ENCODE measurements around the gene IFNA10. TPM values are rescaled to one million over a fixed set of nuclear protein-coding genes. Genes with fewer than 3 reads are reported as not detected.
"Not testable (repeated sequence)": the region's sequence is repeated elsewhere in the genome, so short reads cannot be mapped to it uniquely, and the experiment has no call there.

The IFNA10 gene
- total and polyA plus RNA-seq, 2 donors from 2014 or later, result not detected

DNA sequence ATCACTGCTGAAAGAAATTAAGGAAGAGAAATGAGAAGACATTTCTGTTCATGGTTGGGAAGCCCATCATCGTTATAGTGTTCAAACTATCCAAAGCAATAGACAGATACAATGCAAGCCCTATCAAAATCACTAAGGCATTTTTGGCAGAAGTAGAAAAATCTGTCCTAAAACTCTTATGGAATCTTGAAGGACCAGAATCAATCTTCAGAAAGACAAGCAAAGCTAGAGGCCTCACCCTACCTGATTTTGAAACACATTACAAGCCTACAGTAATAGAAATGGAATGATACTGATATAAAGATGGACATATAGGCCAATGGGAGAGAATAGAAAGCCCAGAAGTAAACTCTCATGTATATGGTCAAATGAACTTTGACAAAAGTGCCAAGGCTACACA, 35.6 kb downstream of the IFNA10 start:
- DNase-seq (no peak), FAIRE-seq (no peak)
- H3K27ac ChIP-seq (ENCODE audit: low read depth in 2 of 2, low read length in 2 of 2), result no peak overlapping the region
- TF ChIP-seq, protein P1, sequence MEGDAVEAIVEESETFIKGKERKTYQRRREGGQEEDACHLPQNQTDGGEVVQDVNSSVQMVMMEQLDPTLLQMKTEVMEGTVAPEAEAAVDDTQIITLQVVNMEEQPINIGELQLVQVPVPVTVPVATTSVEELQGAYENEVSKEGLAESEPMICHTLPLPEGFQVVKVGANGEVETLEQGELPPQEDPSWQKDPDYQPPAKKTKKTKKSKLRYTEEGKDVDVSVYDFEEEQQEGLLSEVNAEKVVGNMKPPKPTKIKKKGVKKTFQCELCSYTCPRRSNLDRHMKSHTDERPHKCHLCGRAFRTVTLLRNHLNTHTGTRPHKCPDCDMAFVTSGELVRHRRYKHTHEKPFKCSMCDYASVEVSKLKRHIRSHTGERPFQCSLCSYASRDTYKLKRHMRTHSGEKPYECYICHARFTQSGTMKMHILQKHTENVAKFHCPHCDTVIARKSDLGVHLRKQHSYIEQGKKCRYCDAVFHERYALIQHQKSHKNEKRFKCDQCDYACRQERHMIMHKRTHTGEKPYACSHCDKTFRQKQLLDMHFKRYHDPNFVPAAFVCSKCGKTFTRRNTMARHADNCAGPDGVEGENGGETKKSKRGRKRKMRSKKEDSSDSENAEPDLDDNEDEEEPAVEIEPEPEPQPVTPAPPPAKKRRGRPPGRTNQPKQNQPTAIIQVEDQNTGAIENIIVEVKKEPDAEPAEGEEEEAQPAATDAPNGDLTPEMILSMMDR (IDR thresholded peaks at IDR 0.05; ENCODE audit: borderline replicate concordance, extremely low read depth, insufficient read depth), result no peak
- no peaks in the 10 kb centered on the region for H3K4me1 ChIP-seq (ENCODE audit: control insufficient read depth in 2 of 3, insufficient read depth in 2 of 3, low read depth in 1 of 3, low read length in 3 of 3)
- intact Hi-C loops (cut with DNase I), result no loop called here
- H3K9me3 ChIP-seq (ENCODE audit: control insufficient read depth in 2 of 3, insufficient read depth in 1 of 3, low read length in 3 of 3), result no peaks in the 10 kb centered on the region
- no peak overlapping the region for H3K4me3 ChIP-seq (ENCODE audit: low read length in 3 of 3)
- no peaks in the 10 kb centered on the region for H3K27me3 ChIP-seq (ENCODE audit: control insufficient read depth, insufficient read depth, low read length)
- no peaks in the 10 kb centered on the region for H3K36me3 ChIP-seq (ENCODE audit: control insufficient read depth in 2 of 3, insufficient read depth in 3 of 3, low read length in 3 of 3)
- H3K9ac ChIP-seq (ENCODE audit: low read length in 3 of 3), result no peak overlapping the region

DNA sequence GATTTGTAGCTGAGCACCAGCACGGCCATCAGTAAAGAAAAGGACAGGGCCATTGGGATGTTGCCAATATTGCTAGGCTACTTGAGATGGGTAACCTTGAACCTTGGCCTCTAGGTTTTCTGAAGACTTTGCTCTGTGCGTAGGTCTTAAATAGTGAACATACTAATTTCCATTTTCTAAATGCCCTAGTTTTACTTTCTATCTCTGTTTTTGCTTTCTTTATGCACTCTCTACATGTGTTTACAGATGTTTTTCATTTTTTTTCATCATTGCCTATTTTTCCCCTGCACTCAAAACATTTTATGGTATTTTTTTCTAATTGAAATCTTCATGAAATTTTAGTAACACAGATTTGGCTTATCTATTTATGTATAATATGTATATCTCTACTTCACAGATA, 40.4 kb downstream of the IFNA10 start, which contains the start of gene IFNA21:
IFNA21 (minus strand) TSS at position 101 of the 400 bp plus-strand sequence; CDS start at position 53, 48 bp downstream.
- FAIRE-seq; H3K27me3 ChIP-seq (ENCODE audit: control insufficient read depth, insufficient read depth, low read length); H3K27ac ChIP-seq (ENCODE audit: low read depth in 2 of 2, low read length in 2 of 2); intact Hi-C loops (cut with DNase I); DNase-seq; H3K9ac ChIP-seq (ENCODE audit: low read length in 3 of 3); H3K36me3 ChIP-seq (ENCODE audit: control insufficient read depth in 2 of 3, insufficient read depth in 3 of 3, low read length in 3 of 3); H3K4me3 ChIP-seq (ENCODE audit: low read length in 3 of 3); H3K4me1 ChIP-seq (ENCODE audit: control insufficient read depth in 2 of 3, insufficient read depth in 2 of 3, low read depth in 1 of 3, low read length in 3 of 3); H3K9me3 ChIP-seq (ENCODE audit: control insufficient read depth in 2 of 3, insufficient read depth in 1 of 3, low read length in 3 of 3): not testable (repeated sequence)

DNA sequence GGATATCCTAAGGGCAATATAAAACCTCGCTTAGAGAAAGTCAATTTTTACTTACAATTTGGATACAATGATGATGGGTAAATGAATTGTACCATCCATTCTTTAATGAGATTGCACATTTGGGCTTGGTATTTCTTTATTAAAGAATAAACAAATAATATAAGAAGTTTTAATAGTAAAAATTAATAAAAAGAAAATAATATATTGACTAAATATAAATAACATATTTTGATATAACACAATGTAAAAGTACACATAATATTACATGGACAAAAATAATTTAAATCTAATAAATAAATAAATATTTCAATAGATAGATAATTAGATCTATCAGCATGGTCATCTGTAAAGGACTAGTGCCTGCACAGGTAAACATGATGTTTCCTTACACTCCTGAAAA, 41.4 kb downstream of the IFNA10 start:
- intact Hi-C loops (cut with DNase I), result no loop called here
- TF ChIP-seq, protein P1 (IDR thresholded peaks at IDR 0.05; ENCODE audit: borderline replicate concordance, extremely low read depth, insufficient read depth), result no peak
- Histone ChIP-seq H3K9ac (ENCODE audit: low read length in 3 of 3) (no peak overlapping the region), H3K27ac (ENCODE audit: low read depth in 2 of 2, low read length in 2 of 2) (no peak overlapping the region), H3K27me3 (ENCODE audit: control insufficient read depth, insufficient read depth, low read length) (no peaks in the 10 kb centered on the region), H3K9me3 (ENCODE audit: control insufficient read depth in 2 of 3, insufficient read depth in 1 of 3, low read length in 3 of 3) (no peaks in the 10 kb centered on the region), H3K4me1 (ENCODE audit: control insufficient read depth in 2 of 3, insufficient read depth in 2 of 3, low read depth in 1 of 3, low read length in 3 of 3) (no peaks in the 10 kb centered on the region), H3K36me3 (ENCODE audit: control insufficient read depth in 2 of 3, insufficient read depth in 3 of 3, low read length in 3 of 3) (no peaks in the 10 kb centered on the region), H3K4me3 (ENCODE audit: low read length in 3 of 3) (no peak overlapping the region)
- FAIRE-seq, result no peak
- no peak for DNase-seq

DNA sequence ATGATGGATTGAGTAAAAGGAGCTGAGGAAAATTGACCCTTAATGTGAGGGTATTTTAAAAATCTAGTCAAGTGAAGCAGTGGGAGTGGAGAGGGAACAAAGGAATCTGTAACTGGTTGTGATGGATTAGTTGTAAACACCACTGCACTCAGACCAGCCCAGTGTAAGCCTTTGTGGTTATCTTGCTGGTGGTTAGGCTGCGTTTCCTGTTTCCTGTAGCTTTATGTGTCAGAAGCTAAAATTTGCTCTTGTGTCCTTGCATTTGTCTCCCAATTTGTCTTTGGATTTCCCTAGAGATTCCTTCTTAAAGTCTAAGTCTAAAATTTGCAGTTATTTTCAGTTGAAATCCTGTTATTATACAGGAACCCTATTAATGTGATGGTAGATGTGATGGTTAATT, 46.8 kb downstream of the IFNA10 start:
- Histone ChIP-seq H3K36me3 (ENCODE audit: control insufficient read depth in 2 of 3, insufficient read depth in 3 of 3, low read length in 3 of 3) (no peaks in the 10 kb centered on the region), H3K4me1 (ENCODE audit: control insufficient read depth in 2 of 3, insufficient read depth in 2 of 3, low read depth in 1 of 3, low read length in 3 of 3) (no peaks in the 10 kb centered on the region), H3K9ac (ENCODE audit: low read length in 3 of 3) (no peak overlapping the region), H3K27me3 (ENCODE audit: control insufficient read depth, insufficient read depth, low read length) (no peaks in the 10 kb centered on the region), H3K4me3 (ENCODE audit: low read length in 3 of 3) (no peak overlapping the region), H3K27ac (ENCODE audit: low read depth in 2 of 2, low read length in 2 of 2) (no peak overlapping the region), H3K9me3 (ENCODE audit: control insufficient read depth in 2 of 3, insufficient read depth in 1 of 3, low read length in 3 of 3) (peaks cover 0 to 3% (median 2%) of the 10 kb centered on the region in 3 donors)
- DNase-seq (no peak), FAIRE-seq (no peak)
- intact Hi-C loops (cut with DNase I), result no loop called here
- TF ChIP-seq, protein P1 (IDR thresholded peaks at IDR 0.05; ENCODE audit: borderline replicate concordance, extremely low read depth, insufficient read depth), result no peak

Other genes starting within 250 kb of the IFNA10 start
- 2.9 TPM for gene HACD4, start 175.5 kb downstream of the IFNA10 start, total RNA-seq
- 1.3 TPM for gene HACD4, start 175.5 kb downstream of the IFNA10 start, polyA plus RNA-seq (ENCODE audit: insufficient read depth, low read depth, low replicate concordance)
- gene IFNB1, start 129.2 kb downstream of the IFNA10 start, total RNA-seq, result not detected
- not detected for gene IFNB1, start 129.2 kb downstream of the IFNA10 start, polyA plus RNA-seq (ENCODE audit: insufficient read depth, low read depth, low replicate concordance)
- gene IFNW1, start 65.3 kb downstream of the IFNA10 start, total RNA-seq, result not detected
- not detected for gene IFNW1, start 65.3 kb downstream of the IFNA10 start, polyA plus RNA-seq (ENCODE audit: insufficient read depth, low read depth, low replicate concordance)
- not detected for gene IFNA21, start 40.5 kb downstream of the IFNA10 start, total RNA-seq
- gene IFNA21, start 40.5 kb downstream of the IFNA10 start, polyA plus RNA-seq (ENCODE audit: insufficient read depth, low read depth, low replicate concordance), result not detected
- not detected for gene IFNA4, start 19.6 kb downstream of the IFNA10 start, total RNA-seq
- not detected for gene IFNA4, start 19.6 kb downstream of the IFNA10 start, polyA plus RNA-seq (ENCODE audit: insufficient read depth, low read depth, low replicate concordance)
- gene IFNA7, start 4.9 kb downstream of the IFNA10 start, total RNA-seq, result not detected
- gene IFNA7, start 4.9 kb downstream of the IFNA10 start, polyA plus RNA-seq (ENCODE audit: insufficient read depth, low read depth, low replicate concordance), result not detected
- not detected for gene IFNA16, start 10.2 kb upstream of the IFNA10 start, total RNA-seq
- not detected for gene IFNA16, start 10.2 kb upstream of the IFNA10 start, polyA plus RNA-seq (ENCODE audit: insufficient read depth, low read depth, low replicate concordance)
- gene IFNA17, start 21.1 kb upstream of the IFNA10 start, total RNA-seq, result not detected
- not detected for gene IFNA17, start 21.1 kb upstream of the IFNA10 start, polyA plus RNA-seq (ENCODE audit: insufficient read depth, low read depth, low replicate concordance)
- not detected for gene IFNA14, start 32.9 kb upstream of the IFNA10 start, total RNA-seq
- not detected for gene IFNA14, start 32.9 kb upstream of the IFNA10 start, polyA plus RNA-seq (ENCODE audit: insufficient read depth, low read depth, low replicate concordance)
- not detected for gene IFNA5, start 98.2 kb upstream of the IFNA10 start, total RNA-seq
- not detected for gene IFNA5, start 98.2 kb upstream of the IFNA10 start, polyA plus RNA-seq (ENCODE audit: insufficient read depth, low read depth, low replicate concordance)
- gene KLHL9, start 128.3 kb upstream of the IFNA10 start, total RNA-seq, result 30.5 TPM
- 10.4 TPM for gene KLHL9, start 128.3 kb upstream of the IFNA10 start, polyA plus RNA-seq (ENCODE audit: insufficient read depth, low read depth, low replicate concordance)
- not detected for gene IFNA6, start 143.7 kb upstream of the IFNA10 start, total RNA-seq
- not detected for gene IFNA6, start 143.7 kb upstream of the IFNA10 start, polyA plus RNA-seq (ENCODE audit: insufficient read depth, low read depth, low replicate concordance)
- not detected for gene IFNA13, start 160.9 kb upstream of the IFNA10 start, total RNA-seq
- gene IFNA13, start 160.9 kb upstream of the IFNA10 start, polyA plus RNA-seq (ENCODE audit: insufficient read depth, low read depth, low replicate concordance), result not detected
- not detected for gene IFNA2, start 178.3 kb upstream of the IFNA10 start, total RNA-seq
- gene IFNA2, start 178.3 kb upstream of the IFNA10 start, polyA plus RNA-seq (ENCODE audit: insufficient read depth, low read depth, low replicate concordance), result not detected
- not detected for gene IFNA8, start 202.0 kb upstream of the IFNA10 start, total RNA-seq
- not detected for gene IFNA8, start 202.0 kb upstream of the IFNA10 start, polyA plus RNA-seq (ENCODE audit: insufficient read depth, low read depth, low replicate concordance)
- not detected for gene IFNA1, start 233.3 kb upstream of the IFNA10 start, total RNA-seq
- not detected for gene IFNA1, start 233.3 kb upstream of the IFNA10 start, polyA plus RNA-seq (ENCODE audit: insufficient read depth, low read depth, low replicate concordance)

All from kidney (tissue), 14 donors.